ENCODE data around the gene STUM. TPM values are rescaled to one million over a fixed set of nuclear protein-coding genes. Genes with fewer than 3 reads are reported as not detected.

Gene STUM
- total and polyA plus RNA-seq, 2 of the 8 experiments (the other 6 are each of a cell fraction or from before 2014, with no cell fraction given) = 0.76 to 1.2 TPM

- Histone ChIP-seq H2BK12ac (ENCODE audit: low read depth, low read length) (no peak overlapping the region), H3K18ac (ENCODE audit: extremely low read depth, low read length) (no peak overlapping the region), H3K27me3 (replicated peaks in 1 of 4; ENCODE audit: control insufficient read depth in 3 of 4, extremely low read depth in 1 of 4, insufficient read depth in 3 of 4, low read length in 3 of 4) (no peaks in the 10 kb centered on the region), H3K4me3 (ENCODE audit: extremely low read depth in 1 of 4, insufficient read depth in 2 of 4, low read depth in 3 of 4, low read length in 4 of 4) (no peak overlapping the region), H3K4ac (replicated peaks; ENCODE audit: insufficient read length, low read depth, low read length) (no peak overlapping the region), H3K14ac (ENCODE audit: insufficient read length) (no peak overlapping the region), H2BK20ac (ENCODE audit: low read length) (no peak overlapping the region), H3K9ac (replicated peaks in 1 of 4; ENCODE audit: extremely low read depth in 1 of 4, low read depth in 3 of 4, low read length in 3 of 4) (no peak overlapping the region), H3K79me1 (ENCODE audit: low read depth, low read length) (no peaks in the 10 kb centered on the region), H4K5ac (ENCODE audit: insufficient read length, low read depth, low read length) (no peak overlapping the region), H2BK5ac (ENCODE audit: low read depth, low read length) (no peak overlapping the region), H3K36me3 (ENCODE audit: control insufficient read depth in 2 of 4, insufficient read depth in 4 of 4, low read length in 3 of 4) (no peaks in the 10 kb centered on the region), H2BK15ac (ENCODE audit: low read length) (no peak overlapping the region), H2AK5ac (ENCODE audit: low read depth, low read length) (no peak overlapping the region), H3K23ac (ENCODE audit: insufficient read length) (no peak overlapping the region), H3K56ac (replicated peaks; ENCODE audit: insufficient read length, low read depth, low read length) (no peak overlapping the region), H3K9me3 (ENCODE audit: insufficient read depth in 2 of 2, low read depth in 1 of 2, low read length in 1 of 2) (no peaks in the 10 kb centered on the region), H3K27ac (ENCODE audit: low read depth, low read length) (no peak overlapping the region), H4K8ac (ENCODE audit: extremely low read depth, insufficient read depth, low read length) (no peak overlapping the region), H2AFZ (ENCODE audit: low read length) (no peak overlapping the region), H2BK120ac (replicated peaks; ENCODE audit: low read depth, low read length) (no peak overlapping the region), H3K4me1 (replicated peaks in 1 of 4; ENCODE audit: control insufficient read depth in 3 of 4, insufficient read depth in 4 of 4, low read length in 3 of 4) (peaks cover 0 to 4% (median 2%) of the 10 kb centered on the region in 4 experiments; a peak in 2 of 7 replicates), H3K4me2 (ENCODE audit: insufficient read depth in 1 of 2, low read depth in 2 of 2, low read length in 2 of 2) (no peak overlapping the region), H3K23me2 (ENCODE audit: low read depth, low read length) (no peaks in the 10 kb centered on the region), H3K79me2 (ENCODE audit: control insufficient read depth in 1 of 2, insufficient read depth in 2 of 2, low read length in 2 of 2) (no peaks in the 10 kb centered on the region), H4K91ac (replicated peaks; ENCODE audit: insufficient read length, low read length) (no peak overlapping the region), H4K20me1 (replicated peaks in 1 of 2; ENCODE audit: control insufficient read depth in 1 of 2, insufficient read depth in 2 of 2, low read length in 2 of 2) (no peaks in the 10 kb centered on the region)
- 97% methylated on average over 1 of the region's 1 CpG; no CpG with 5 or more reads in 1 of the 2 experiments for WGBS, 2 experiments (ENCODE audit: extremely low coverage in 1 of 2, insufficient coverage in 1 of 2, insufficient read length in 1 of 2, insufficient replicate concordance in 2 of 2, low coverage in 1 of 2, low lambda C conversion rate in 2 of 2, missing lambda C conversion rate in 1 of 2)
- ChIA-PET CTCF (ENCODE audit: partially characterized antibody) (interaction anchor here (1.2 kb wide), 1 partner anchor 15 kb away, joined by 3 read pairs; no protein-coding TSS in a partner anchor), POLR2A (ENCODE audit: partially characterized antibody) (no interaction called here)
- no peak for TF ChIP-seq MAFK (IDR thresholded peaks at IDR 0.05; ENCODE audit: low read depth, low read length)
- no peak for TF ChIP-seq JUN (IDR thresholded peaks at IDR 0.05; ENCODE audit: low read depth, low read length)
- DNase-seq (ENCODE audit: low read depth in 1 of 2, low spot score in 2 of 2) = no peak
- FAIRE-seq = no peak
Measured at GRCh38 chr1:226566234-226566633, 17.7 kb downstream of the STUM start.

Data from H1 (cell line).